ENCODE measurements around the gene CDT1. TPM values are rescaled to one million over a fixed set of nuclear protein-coding genes. Genes with fewer than 3 reads are reported as not detected.
A peak's percentile ranks its signal among the peaks of the same experiment; 100 is the strongest.

The CDT1 gene
- total RNA-seq, 1 donor from 2014 or later = 79.6 TPM

DNA sequence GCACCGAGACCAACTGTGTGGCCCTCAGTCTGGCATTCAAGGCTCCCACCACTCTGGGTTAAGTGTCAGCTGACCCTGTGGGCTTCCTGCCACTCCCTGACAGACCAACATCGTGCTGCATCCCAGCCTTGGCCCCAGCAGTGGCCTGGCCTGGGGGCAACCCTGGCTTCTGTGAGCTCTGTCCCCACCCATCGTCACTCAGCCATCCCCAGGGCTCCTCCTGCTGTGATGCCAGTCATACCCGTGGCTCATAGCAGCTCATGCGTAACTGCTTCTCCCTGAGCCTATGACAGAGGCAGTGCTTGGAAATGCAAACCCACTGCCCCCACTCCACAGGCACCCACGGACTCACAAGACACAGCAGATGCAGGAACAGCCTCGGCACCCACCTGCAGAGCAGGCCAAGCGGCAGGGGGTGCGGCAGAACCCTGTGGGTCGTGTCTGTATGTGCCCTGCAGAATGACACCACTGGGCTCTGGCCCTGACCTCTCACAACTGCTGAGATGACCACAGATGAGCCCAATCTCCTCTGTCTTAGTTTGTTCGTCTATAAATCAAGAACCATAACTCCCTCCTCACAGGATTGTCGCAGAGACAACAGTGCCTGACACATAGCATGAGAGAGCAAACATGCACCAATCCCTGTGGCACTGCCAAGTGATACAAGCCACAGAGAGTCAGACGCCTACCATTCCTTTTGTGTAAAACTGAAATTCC, 45.2 kb upstream of the CDT1 start:
- H3K27me3 Mint-ChIP-seq (ENCODE audit: low read depth) = no peaks in the 10 kb centered on the region
- H3K4me3 Mint-ChIP-seq = no peak overlapping the region
- H3K9me3 Mint-ChIP-seq = no peaks in the 10 kb centered on the region
- H3K27ac Mint-ChIP-seq (ENCODE audit: unreplicated experiment) = no peak overlapping the region
- TF ChIP-seq, protein P1, sequence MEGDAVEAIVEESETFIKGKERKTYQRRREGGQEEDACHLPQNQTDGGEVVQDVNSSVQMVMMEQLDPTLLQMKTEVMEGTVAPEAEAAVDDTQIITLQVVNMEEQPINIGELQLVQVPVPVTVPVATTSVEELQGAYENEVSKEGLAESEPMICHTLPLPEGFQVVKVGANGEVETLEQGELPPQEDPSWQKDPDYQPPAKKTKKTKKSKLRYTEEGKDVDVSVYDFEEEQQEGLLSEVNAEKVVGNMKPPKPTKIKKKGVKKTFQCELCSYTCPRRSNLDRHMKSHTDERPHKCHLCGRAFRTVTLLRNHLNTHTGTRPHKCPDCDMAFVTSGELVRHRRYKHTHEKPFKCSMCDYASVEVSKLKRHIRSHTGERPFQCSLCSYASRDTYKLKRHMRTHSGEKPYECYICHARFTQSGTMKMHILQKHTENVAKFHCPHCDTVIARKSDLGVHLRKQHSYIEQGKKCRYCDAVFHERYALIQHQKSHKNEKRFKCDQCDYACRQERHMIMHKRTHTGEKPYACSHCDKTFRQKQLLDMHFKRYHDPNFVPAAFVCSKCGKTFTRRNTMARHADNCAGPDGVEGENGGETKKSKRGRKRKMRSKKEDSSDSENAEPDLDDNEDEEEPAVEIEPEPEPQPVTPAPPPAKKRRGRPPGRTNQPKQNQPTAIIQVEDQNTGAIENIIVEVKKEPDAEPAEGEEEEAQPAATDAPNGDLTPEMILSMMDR (conservative IDR thresholded peaks at IDR 0.05) = no peak
- DNase-seq (ENCODE audit: low read depth, low spot score) = no peak
- no peaks in the 10 kb centered on the region for H3K36me3 Mint-ChIP-seq (ENCODE audit: low read depth)
- H3K4me1 Mint-ChIP-seq = peaks cover 19% of the 10 kb centered on the region

DNA sequence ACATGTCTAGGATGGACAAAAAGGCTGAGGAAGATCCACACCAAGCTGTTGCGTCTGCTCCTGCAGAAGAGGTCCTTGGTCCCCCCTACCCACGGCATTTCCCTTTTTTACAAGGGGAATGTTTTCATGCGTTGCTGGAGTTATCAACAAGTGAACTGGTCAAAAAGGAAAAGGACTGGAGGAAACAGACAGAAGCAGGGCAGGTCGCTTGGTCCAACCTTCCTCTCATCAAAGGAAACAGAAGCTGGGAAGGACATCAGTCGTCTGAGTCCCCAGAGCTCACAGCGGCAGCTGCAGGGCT, 44.7 kb upstream of the CDT1 start:
- no peaks in the 10 kb centered on the region for H3K27me3 Mint-ChIP-seq (ENCODE audit: low read depth)
- no peak overlapping the region for H3K4me3 Mint-ChIP-seq
- no peak overlapping the region for H3K27ac Mint-ChIP-seq (ENCODE audit: unreplicated experiment)
- H3K36me3 Mint-ChIP-seq (ENCODE audit: low read depth) = no peaks in the 10 kb centered on the region
- H3K4me1 Mint-ChIP-seq = peaks cover 24% of the 10 kb centered on the region
- DNase-seq (ENCODE audit: low read depth, low spot score) = no peak
- H3K9me3 Mint-ChIP-seq = no peaks in the 10 kb centered on the region
- TF ChIP-seq, protein P1 (conservative IDR thresholded peaks at IDR 0.05) = no peak

DNA sequence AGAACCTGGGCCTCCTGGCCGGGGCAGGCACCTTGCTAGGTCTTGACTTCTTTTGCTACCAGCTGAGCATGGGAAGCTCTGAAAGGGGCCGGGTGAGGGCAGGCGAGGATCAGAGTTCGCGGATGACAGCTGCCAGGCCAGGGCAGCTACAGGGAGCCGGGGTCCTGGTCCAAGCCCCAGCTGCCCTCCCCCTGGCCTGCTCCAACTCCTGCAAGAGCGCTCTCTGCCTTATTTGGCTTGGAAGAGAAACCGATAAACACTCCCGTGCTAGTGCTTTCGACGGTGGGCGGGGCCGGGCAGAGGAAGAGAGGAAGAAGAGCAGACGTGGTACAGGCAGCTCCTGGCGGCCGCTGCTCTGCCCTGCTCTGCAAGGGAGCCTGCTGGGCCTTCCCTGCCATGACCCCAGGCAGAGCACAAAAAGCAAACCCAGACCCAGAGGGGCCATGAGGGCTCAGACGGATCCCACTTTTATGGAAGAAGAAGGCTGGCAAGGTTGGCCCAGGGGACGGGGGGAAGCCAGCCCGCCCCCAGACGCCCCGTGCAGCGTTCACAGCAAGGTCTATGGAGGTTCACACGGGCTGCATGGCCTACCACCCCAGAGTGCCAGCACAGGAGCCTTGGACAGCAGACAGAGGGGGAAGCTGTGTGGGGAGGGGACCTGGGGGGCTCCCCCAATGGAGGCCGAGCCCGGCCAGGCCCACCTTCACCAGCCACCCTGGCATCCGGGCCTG, 44.2 kb upstream of the CDT1 start:
- peaks cover 24% of the 10 kb centered on the region for H3K4me1 Mint-ChIP-seq
- no peak for DNase-seq (ENCODE audit: low read depth, low spot score)
- H3K4me3 Mint-ChIP-seq = no peak overlapping the region
- H3K27me3 Mint-ChIP-seq (ENCODE audit: low read depth) = no peaks in the 10 kb centered on the region
- peak overlapping the region; percentile 22 for H3K27ac Mint-ChIP-seq (ENCODE audit: unreplicated experiment)
- H3K9me3 Mint-ChIP-seq = no peaks in the 10 kb centered on the region
- no peaks in the 10 kb centered on the region for H3K36me3 Mint-ChIP-seq (ENCODE audit: low read depth)
- TF ChIP-seq, protein P1 (conservative IDR thresholded peaks at IDR 0.05) = no peak

DNA sequence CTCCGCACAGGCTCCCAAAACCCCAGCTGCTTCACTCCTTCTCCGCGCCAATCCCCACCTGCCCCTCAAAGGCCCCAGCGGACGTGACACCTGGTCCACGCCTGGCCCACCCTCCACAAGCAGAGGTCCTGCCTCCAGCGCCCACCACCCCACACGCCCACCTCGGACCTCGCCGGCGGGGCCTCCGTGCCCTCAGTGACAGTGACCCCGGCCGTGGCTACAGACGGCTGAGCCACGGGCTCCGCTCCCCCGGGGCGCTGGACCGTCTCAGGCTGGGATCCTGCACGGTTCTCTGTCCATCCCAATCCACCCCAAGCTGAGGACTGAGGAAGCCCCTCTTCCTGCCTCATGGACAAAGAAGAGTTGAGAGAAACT, 43.6 kb upstream of the CDT1 start:
- Mint-ChIP-seq H3K27me3 (ENCODE audit: low read depth) (no peaks in the 10 kb centered on the region), H3K27ac (ENCODE audit: unreplicated experiment) (no peak overlapping the region), H3K4me1 (peaks cover 24% of the 10 kb centered on the region), H3K4me3 (no peak overlapping the region), H3K9me3 (no peaks in the 10 kb centered on the region), H3K36me3 (ENCODE audit: low read depth) (no peaks in the 10 kb centered on the region)
- DNase-seq (ENCODE audit: low read depth, low spot score) = no peak
- TF ChIP-seq, protein P1 (conservative IDR thresholded peaks at IDR 0.05) = no peak

DNA sequence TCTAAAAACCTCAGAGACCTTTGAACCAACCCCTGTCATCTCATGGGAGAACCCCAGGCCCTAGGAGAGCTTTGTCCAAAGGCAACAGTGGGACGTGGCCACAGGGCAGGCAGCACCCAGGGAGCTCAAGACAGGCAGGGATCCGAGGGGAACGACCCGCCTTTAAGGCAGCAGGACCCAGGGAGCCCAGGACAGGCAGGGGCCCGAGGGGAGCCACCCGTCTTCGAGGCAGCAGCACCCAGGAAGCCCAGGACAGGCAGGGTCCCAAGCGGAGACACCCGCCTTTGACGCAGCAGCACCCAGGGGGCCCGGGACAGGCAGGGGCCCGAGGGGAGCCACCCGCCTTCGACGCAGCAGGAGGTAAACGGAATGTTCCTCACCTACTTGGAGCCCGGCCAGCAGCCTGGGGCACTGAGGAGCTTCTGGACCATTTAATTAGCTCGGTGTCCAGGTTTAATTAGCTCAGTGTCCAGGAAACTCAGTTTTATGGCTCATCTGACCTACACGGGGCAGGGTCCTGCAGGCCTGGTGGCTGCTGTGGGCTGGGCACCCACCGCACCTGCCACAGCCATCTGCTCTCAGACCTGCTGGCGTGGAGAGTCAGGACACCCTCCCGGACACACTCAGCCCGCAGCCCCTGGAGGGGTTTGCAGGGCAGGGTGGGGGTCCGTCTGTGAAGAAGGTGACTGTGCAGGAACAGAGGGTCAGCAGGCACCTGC, 43.0 kb upstream of the CDT1 start:
- Mint-ChIP-seq H3K27ac (ENCODE audit: unreplicated experiment) (no peak overlapping the region), H3K4me3 (no peak overlapping the region), H3K9me3 (no peaks in the 10 kb centered on the region), H3K36me3 (ENCODE audit: low read depth) (no peaks in the 10 kb centered on the region), H3K4me1 (peaks cover 19% of the 10 kb centered on the region), H3K27me3 (ENCODE audit: low read depth) (no peaks in the 10 kb centered on the region)
- TF ChIP-seq, protein P1 (conservative IDR thresholded peaks at IDR 0.05) = no peak
- DNase-seq (ENCODE audit: low read depth, low spot score) = no peak

All from neural crest cell (in vitro differentiated cells).